GM23248 (cell line): ENCODE results near the gene CLEC4A. TPM values are rescaled to one million over a fixed set of nuclear protein-coding genes. Genes with fewer than 3 reads are reported as not detected.
A peak's percentile ranks its signal among the peaks of the same experiment; 100 is the strongest.
"Not testable (repeated sequence)": the region's sequence is repeated elsewhere in the genome, so short reads cannot be mapped to it uniquely, and the experiment has no call there.

Source experiments
- DNase-seq: peaks from one replicate; pipeline ENCODE4 v3.0.0-alpha.2; 2015
- H2AFZ ChIP-seq: fragments of 200-600 bp; sonication (generic); 2 replicates; pipeline ENCODE4 v1.6.1; 2016; ENCODE audit warnings: antibody characterized with exemption
- H3F3A ChIP-seq: fragments of 200-600 bp; sonication (generic); 2 replicates; pipeline ENCODE4 v1.6.1; 2016; ENCODE audit warnings: mild to moderate bottlenecking, antibody characterized with exemption, mixed run types; ENCODE audit not compliant: insufficient read depth
- H3K27ac ChIP-seq: fragments of 200-600 bp; sonication (generic); 2 replicates; pipeline ENCODE4 v1.5.1; 2016; ENCODE audit warnings: mild to moderate bottlenecking
- H3K27me3 ChIP-seq: fragments of 200-600 bp; sonication (generic); replicated peaks from 2 replicates; pipeline ENCODE4 v1.6.1; 2016; ENCODE audit warnings: mild to moderate bottlenecking; ENCODE audit not compliant: insufficient read depth
- H3K36me3 ChIP-seq: fragments of 200-600 bp; sonication (generic); 2 replicates; pipeline ENCODE4 v1.6.1; 2016; ENCODE audit warnings: low read depth, mild to moderate bottlenecking
- H3K4me1 ChIP-seq: fragments of 200-600 bp; sonication (generic); 2 replicates; pipeline ENCODE4 v1.6.1; 2016; ENCODE audit warnings: mild to moderate bottlenecking; ENCODE audit not compliant: insufficient read depth
- H3K4me2 ChIP-seq: fragments of 200-600 bp; sonication (generic); one replicate; pipeline ENCODE4 v1.6.1; 2016; ENCODE audit warnings: mild to moderate bottlenecking; ENCODE audit not compliant: unreplicated experiment
- H3K4me3 ChIP-seq: fragments of 200-600 bp; sonication (generic); 2 replicates; pipeline ENCODE4 v1.5.1; 2016; ENCODE audit warnings: mild to moderate bottlenecking
- H3K79me2 ChIP-seq: fragments of 200-600 bp; sonication (generic); 2 replicates; pipeline ENCODE4 v1.6.1; 2016; ENCODE audit warnings: mild to moderate bottlenecking; ENCODE audit not compliant: insufficient read depth
- H3K9ac ChIP-seq: fragments of 200-600 bp; sonication (generic); 2 replicates; pipeline ENCODE4 v1.6.1; 2016; ENCODE audit warnings: mild to moderate bottlenecking
- H3K9me2 ChIP-seq: fragments of 200-600 bp; sonication (generic); 2 replicates; pipeline ENCODE4 v1.6.1; 2016; ENCODE audit warnings: mixed run types, mild to moderate bottlenecking, moderate library complexity; ENCODE audit not compliant: insufficient read depth
- H3K9me3 ChIP-seq: fragments of 200-600 bp; sonication (generic); one replicate; pipeline ENCODE4 v1.6.1; 2017; ENCODE audit warnings: low read depth
- H4K20me1 ChIP-seq: fragments of 200-600 bp; sonication (generic); 2 replicates; pipeline ENCODE4 v1.6.0; 2016; ENCODE audit not compliant: insufficient read depth
- EZH2 ChIP-seq: fragments of 200-600 bp; sonication (generic); IDR thresholded peaks from 2 replicates; pipeline ENCODE4 v1.6.1; 2018; ENCODE audit warnings: antibody characterized with exemption, mild to moderate bottlenecking; ENCODE audit not compliant: insufficient read depth, poor library complexity, severe bottlenecking
- EZH2phosphoT487 ChIP-seq: fragments of 200-600 bp; sonication (generic); IDR thresholded peaks from 2 replicates; pipeline ENCODE4 v1.6.1; 2018; ENCODE audit warnings: antibody characterized with exemption, moderate library complexity, mild to moderate bottlenecking, low read depth; ENCODE audit not compliant: insufficient read depth
- WGBS, 2 experiments: methylation state at CpG; one replicate each; pipeline ENCODE4 v1.1.6; 2015 to 2017; ENCODE audit warnings: low lambda C conversion rate in 2 of 2, low coverage in 1 of 2; ENCODE audit errors: missing lambda C conversion rate in 2 of 2; 5-methylcytosine and 5-hydroxymethylcytosine counted together
- in situ Hi-C: fragments of 300-500 bp; cut with MboI; formaldehyde crosslinking; loops from 2 replicates; pipeline ENCODE4 v1.15.0; 2020
- polyA plus RNA-seq: library from polyadenylated mRNA; unstranded; fragments of >200 nt; fragmentation: Nextera tagmentation; extraction: Ambion mirVana; gene quantifications from 2 replicates; pipeline ENCODE4 v1.2.1, GENCODE V29; 2016
- total RNA-seq: library from RNA; depleted of rRNA; stranded (reverse); fragments of >200 nt; shearing (Covaris generic); gene quantifications from 2 replicates; pipeline ENCODE4 v1.2.3, GENCODE V29; 2014

The CLEC4A gene
- total and polyA plus RNA-seq, 2 experiments from 2014 or later: 1.0 TPM; not detected in 1

GRCh38 chr12:8082808-8083100 lies 40.7 kb upstream of the CLEC4A start:
- no peaks in the 10 kb centered on the region for H4K20me1 ChIP-seq
- H3K79me2 ChIP-seq: peaks cover 65% of the 10 kb centered on the region

GRCh38 chr12:8084351-8084750 lies 39.1 kb upstream of the CLEC4A start:
- in situ Hi-C loops, DNase-seq, H3F3A ChIP-seq, H3K27me3 ChIP-seq, H3K9me2 ChIP-seq, H4K20me1 ChIP-seq, H3K36me3 ChIP-seq, H3K9me3 ChIP-seq, H3K4me3 ChIP-seq, H3K9ac ChIP-seq, H2AFZ ChIP-seq, H3K27ac ChIP-seq, H3K4me2 ChIP-seq: not testable (repeated sequence)
- Histone ChIP-seq H3K4me1 (peaks cover 13% of the 10 kb centered on the region), H3K79me2 (peaks cover 81% of the 10 kb centered on the region)
- 66% methylated on average over 3 of the region's 3 CpGs for WGBS, 2 experiments

More at GRCh38 chr12:8082808-8083100, 40.7 kb upstream of the CLEC4A start:
- Histone ChIP-seq H3K27ac (peak overlapping the region; percentile 77), H2AFZ (peak overlapping the region; percentile 96), H3K27me3 (no peaks in the 10 kb centered on the region), H3K9ac (peak overlapping the region; percentile 88), H3K4me3 (peak overlapping the region; percentile 94), H3K4me2 (peak overlapping the region; percentile 94), H3K9me2 (no peaks in the 10 kb centered on the region), H3F3A (peaks cover 5% of the 10 kb centered on the region), H3K9me3 (no peaks in the 10 kb centered on the region), H3K36me3 (no peaks in the 10 kb centered on the region), H3K4me1 (peaks cover 13% of the 10 kb centered on the region)
- peak; percentile 32 for DNase-seq
- no peak for TF ChIP-seq EZH2phosphoT487
- TF ChIP-seq EZH2: no peak
- in situ Hi-C loops: no loop called here
- WGBS, 2 experiments: 1 to 2% methylated on average over 4 of the region's 4 CpGs

GRCh38 chr12:8087666-8088065 lies 35.8 kb upstream of the CLEC4A start:
- Histone ChIP-seq H3K4me3 (no peak overlapping the region), H3K27me3 (no peaks in the 10 kb centered on the region), H3K4me2 (no peak overlapping the region), H3F3A (no peaks in the 10 kb centered on the region), H3K9me2 (no peaks in the 10 kb centered on the region), H3K9ac (no peak overlapping the region), H3K4me1 (0 out of 2 replicates have a peak, but pooled peaks cover 6% of the 10 kb centered on the region), H3K9me3 (no peaks in the 10 kb centered on the region), H3K36me3 (peaks cover 18% of the 10 kb centered on the region), H3K79me2 (peaks cover 75% of the 10 kb centered on the region), H3K27ac (no peak overlapping the region), H4K20me1 (no peaks in the 10 kb centered on the region), H2AFZ (no peak overlapping the region)
- WGBS, 2 experiments: 95 to 100% methylated on average over 2 of the region's 2 CpGs
- no peak for TF ChIP-seq EZH2phosphoT487
- no peak for TF ChIP-seq EZH2
- in situ Hi-C loops: no loop called here
- no peak for DNase-seq

GRCh38 chr12:8088574-8088973 lies 34.8 kb upstream of the CLEC4A start:
- Histone ChIP-seq H4K20me1 (no peaks in the 10 kb centered on the region), H3K4me3 (no peak overlapping the region), H3K4me1 (no peaks in the 10 kb centered on the region), H3K79me2 (peaks cover 66% of the 10 kb centered on the region), H3K27ac (no peak overlapping the region), H3K9me2 (no peaks in the 10 kb centered on the region), H3K9me3 (no peaks in the 10 kb centered on the region), H3K36me3 (peaks cover 26% of the 10 kb centered on the region), H3K9ac (no peak overlapping the region), H3K27me3 (no peaks in the 10 kb centered on the region), H3K4me2 (no peak overlapping the region), H3F3A (no peaks in the 10 kb centered on the region), H2AFZ (no peak overlapping the region)
- in situ Hi-C loops: no loop called here
- WGBS, 2 experiments: 95 to 98% methylated on average over 3 of the region's 3 CpGs
- DNase-seq: no peak
- TF ChIP-seq EZH2 (no peak), EZH2phosphoT487 (no peak)

GRCh38 chr12:8089277-8089676 lies 34.1 kb upstream of the CLEC4A start:
- H3K9me2 ChIP-seq, H3K9ac ChIP-seq, H3K9me3 ChIP-seq, H3K4me2 ChIP-seq, H3K4me3 ChIP-seq, H4K20me1 ChIP-seq, H2AFZ ChIP-seq, H3K4me1 ChIP-seq, H3F3A ChIP-seq, H3K27me3 ChIP-seq, DNase-seq, H3K27ac ChIP-seq, in situ Hi-C loops: not testable (repeated sequence)
- Histone ChIP-seq H3K36me3 (peaks cover 32% of the 10 kb centered on the region), H3K79me2 (peaks cover 59% of the 10 kb centered on the region)
- 92 to 96% methylated on average over 11 of the region's 11 CpGs for WGBS, 2 experiments
